Measurements from ENCODE around the gene IVNS1ABP.

- no peak for TF ChIP-seq CREB1 (IDR thresholded peaks at IDR 0.05)
- no peak for TF ChIP-seq CREB1 (CRISPR knock-in tag; IDR thresholded peaks at IDR 0.05)
- no peak for TF ChIP-seq CHD2 (IDR thresholded peaks at IDR 0.05; ENCODE audit: low read depth, low read length)
- TF ChIP-seq, protein P1, sequence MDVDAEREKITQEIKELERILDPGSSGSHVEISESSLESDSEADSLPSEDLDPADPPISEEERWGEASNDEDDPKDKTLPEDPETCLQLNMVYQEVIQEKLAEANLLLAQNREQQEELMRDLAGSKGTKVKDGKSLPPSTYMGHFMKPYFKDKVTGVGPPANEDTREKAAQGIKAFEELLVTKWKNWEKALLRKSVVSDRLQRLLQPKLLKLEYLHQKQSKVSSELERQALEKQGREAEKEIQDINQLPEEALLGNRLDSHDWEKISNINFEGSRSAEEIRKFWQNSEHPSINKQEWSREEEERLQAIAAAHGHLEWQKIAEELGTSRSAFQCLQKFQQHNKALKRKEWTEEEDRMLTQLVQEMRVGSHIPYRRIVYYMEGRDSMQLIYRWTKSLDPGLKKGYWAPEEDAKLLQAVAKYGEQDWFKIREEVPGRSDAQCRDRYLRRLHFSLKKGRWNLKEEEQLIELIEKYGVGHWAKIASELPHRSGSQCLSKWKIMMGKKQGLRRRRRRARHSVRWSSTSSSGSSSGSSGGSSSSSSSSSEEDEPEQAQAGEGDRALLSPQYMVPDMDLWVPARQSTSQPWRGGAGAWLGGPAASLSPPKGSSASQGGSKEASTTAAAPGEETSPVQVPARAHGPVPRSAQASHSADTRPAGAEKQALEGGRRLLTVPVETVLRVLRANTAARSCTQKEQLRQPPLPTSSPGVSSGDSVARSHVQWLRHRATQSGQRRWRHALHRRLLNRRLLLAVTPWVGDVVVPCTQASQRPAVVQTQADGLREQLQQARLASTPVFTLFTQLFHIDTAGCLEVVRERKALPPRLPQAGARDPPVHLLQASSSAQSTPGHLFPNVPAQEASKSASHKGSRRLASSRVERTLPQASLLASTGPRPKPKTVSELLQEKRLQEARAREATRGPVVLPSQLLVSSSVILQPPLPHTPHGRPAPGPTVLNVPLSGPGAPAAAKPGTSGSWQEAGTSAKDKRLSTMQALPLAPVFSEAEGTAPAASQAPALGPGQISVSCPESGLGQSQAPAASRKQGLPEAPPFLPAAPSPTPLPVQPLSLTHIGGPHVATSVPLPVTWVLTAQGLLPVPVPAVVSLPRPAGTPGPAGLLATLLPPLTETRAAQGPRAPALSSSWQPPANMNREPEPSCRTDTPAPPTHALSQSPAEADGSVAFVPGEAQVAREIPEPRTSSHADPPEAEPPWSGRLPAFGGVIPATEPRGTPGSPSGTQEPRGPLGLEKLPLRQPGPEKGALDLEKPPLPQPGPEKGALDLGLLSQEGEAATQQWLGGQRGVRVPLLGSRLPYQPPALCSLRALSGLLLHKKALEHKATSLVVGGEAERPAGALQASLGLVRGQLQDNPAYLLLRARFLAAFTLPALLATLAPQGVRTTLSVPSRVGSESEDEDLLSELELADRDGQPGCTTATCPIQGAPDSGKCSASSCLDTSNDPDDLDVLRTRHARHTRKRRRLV (CRISPR knock-in tag; IDR thresholded peaks at IDR 0.05) = no peak
- TF ChIP-seq NPAS2 (CRISPR knock-in tag; IDR thresholded peaks at IDR 0.05; ENCODE audit: borderline replicate concordance) = no peak
- no peak for TF ChIP-seq POLR2A (IDR thresholded peaks at IDR 0.05; ENCODE audit: insufficient read depth in 1 of 2, low read depth in 2 of 2, low read length in 2 of 2)
- TF ChIP-seq, protein P2, sequence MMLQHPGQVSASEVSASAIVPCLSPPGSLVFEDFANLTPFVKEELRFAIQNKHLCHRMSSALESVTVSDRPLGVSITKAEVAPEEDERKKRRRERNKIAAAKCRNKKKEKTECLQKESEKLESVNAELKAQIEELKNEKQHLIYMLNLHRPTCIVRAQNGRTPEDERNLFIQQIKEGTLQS (CRISPR knock-in tag; IDR thresholded peaks at IDR 0.05) = no peak
- TF ChIP-seq SOX6 (IDR thresholded peaks at IDR 0.05) = no peak
- no peak for TF ChIP-seq SOX6 (CRISPR knock-in tag; IDR thresholded peaks at IDR 0.05)
- TF ChIP-seq CBX1 (IDR thresholded peaks at IDR 0.05; ENCODE audit: low read depth) = no peak
- TF ChIP-seq, protein P3, sequence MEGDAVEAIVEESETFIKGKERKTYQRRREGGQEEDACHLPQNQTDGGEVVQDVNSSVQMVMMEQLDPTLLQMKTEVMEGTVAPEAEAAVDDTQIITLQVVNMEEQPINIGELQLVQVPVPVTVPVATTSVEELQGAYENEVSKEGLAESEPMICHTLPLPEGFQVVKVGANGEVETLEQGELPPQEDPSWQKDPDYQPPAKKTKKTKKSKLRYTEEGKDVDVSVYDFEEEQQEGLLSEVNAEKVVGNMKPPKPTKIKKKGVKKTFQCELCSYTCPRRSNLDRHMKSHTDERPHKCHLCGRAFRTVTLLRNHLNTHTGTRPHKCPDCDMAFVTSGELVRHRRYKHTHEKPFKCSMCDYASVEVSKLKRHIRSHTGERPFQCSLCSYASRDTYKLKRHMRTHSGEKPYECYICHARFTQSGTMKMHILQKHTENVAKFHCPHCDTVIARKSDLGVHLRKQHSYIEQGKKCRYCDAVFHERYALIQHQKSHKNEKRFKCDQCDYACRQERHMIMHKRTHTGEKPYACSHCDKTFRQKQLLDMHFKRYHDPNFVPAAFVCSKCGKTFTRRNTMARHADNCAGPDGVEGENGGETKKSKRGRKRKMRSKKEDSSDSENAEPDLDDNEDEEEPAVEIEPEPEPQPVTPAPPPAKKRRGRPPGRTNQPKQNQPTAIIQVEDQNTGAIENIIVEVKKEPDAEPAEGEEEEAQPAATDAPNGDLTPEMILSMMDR (CRISPR knock-in tag; IDR thresholded peaks at IDR 0.05) = no peak
- no peak for TF ChIP-seq ZNF292 (CRISPR knock-in tag; IDR thresholded peaks at IDR 0.05; ENCODE audit: borderline replicate concordance, low read depth)
- TF ChIP-seq MTA3 (CRISPR knock-in tag; IDR thresholded peaks at IDR 0.05) = no peak
- no peak for TF ChIP-seq SRY (CRISPR knock-in tag; IDR thresholded peaks at IDR 0.05)
These were observed 38.9 kb upstream of the IVNS1ABP start for GRCh38 chr1:185355947-185356346.

Data from HepG2 (cell line).